ENCODE measurements around the gene NKX1-1. TPM values are rescaled to one million over a fixed set of nuclear protein-coding genes. Genes with fewer than 3 reads are reported as not detected.

NKX1-1 gene
- total RNA-seq, 1 experiment from 2014 or later = not detected

DNA sequence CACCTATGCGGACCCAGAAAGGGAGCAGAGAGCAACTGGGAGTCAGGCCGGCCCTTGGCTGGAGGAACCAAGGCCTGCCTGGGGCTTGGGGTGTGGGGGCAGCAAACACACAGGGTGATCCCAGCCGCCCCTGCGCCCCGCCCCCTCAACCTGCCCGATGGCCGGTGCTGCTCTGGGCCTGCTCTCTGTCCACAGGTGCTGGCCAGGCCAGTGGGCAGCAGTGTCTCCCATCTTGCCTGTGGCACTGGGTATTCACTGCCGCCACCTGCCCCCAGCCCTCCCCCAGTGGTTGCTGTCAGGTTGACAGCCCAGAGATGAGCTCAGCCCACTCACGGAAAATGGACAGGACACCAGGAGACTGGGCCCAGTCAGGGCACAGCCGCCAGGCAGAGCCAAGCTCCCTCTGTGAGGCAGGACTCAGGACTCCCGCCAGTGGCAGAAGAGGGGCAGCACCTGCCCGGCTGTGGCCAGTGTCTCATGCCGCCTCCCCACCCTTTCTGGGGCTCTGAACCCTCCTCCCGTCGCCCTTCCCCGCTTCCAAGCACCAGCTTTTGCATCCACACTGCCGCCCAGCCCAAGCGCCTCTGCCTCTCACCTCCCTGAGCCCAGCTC, 4.7 kb downstream of the NKX1-1 start:
- ATAC-seq (peak; percentile 32; the same call in 1 of the 2 replicates), DNase-seq (ENCODE audit: low read depth, low spot score) (no peak)
- Histone ChIP-seq H3K27ac (ENCODE audit: low read length) (no peak overlapping the region), H3K4me1 (ENCODE audit: control insufficient read depth, insufficient read depth, low read length) (no peaks in the 10 kb centered on the region), H3K36me3 (ENCODE audit: control insufficient read depth, insufficient read depth, low read length) (no peaks in the 10 kb centered on the region), H3K27me3 (ENCODE audit: control insufficient read depth, insufficient read depth, low read length) (no peaks in the 10 kb centered on the region), H3K9me3 (ENCODE audit: control insufficient read depth, insufficient read depth, low read depth, low read length) (no peaks in the 10 kb centered on the region), H3K4me3 (ENCODE audit: low read depth in 2 of 2, low read length in 2 of 2) (no peak overlapping the region)
- in situ Hi-C loops (cut with HindIII; ENCODE audit: low pct_unique_long_range_greater_than_20kb, low sequenced_read_pairs) = no loop called here
- TF ChIP-seq POLR2AphosphoS5 (IDR thresholded peaks at IDR 0.05; ENCODE audit: low read depth, low read length) (no peak), TCF7L2 (IDR thresholded peaks at IDR 0.05; ENCODE audit: low read depth, low read length) (no peak), SIN3A (IDR thresholded peaks at IDR 0.05; ENCODE audit: borderline replicate concordance, insufficient read depth, low read depth, low read length) (no peak)
- TF ChIP-seq, protein P1, sequence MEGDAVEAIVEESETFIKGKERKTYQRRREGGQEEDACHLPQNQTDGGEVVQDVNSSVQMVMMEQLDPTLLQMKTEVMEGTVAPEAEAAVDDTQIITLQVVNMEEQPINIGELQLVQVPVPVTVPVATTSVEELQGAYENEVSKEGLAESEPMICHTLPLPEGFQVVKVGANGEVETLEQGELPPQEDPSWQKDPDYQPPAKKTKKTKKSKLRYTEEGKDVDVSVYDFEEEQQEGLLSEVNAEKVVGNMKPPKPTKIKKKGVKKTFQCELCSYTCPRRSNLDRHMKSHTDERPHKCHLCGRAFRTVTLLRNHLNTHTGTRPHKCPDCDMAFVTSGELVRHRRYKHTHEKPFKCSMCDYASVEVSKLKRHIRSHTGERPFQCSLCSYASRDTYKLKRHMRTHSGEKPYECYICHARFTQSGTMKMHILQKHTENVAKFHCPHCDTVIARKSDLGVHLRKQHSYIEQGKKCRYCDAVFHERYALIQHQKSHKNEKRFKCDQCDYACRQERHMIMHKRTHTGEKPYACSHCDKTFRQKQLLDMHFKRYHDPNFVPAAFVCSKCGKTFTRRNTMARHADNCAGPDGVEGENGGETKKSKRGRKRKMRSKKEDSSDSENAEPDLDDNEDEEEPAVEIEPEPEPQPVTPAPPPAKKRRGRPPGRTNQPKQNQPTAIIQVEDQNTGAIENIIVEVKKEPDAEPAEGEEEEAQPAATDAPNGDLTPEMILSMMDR (IDR thresholded peaks at IDR 0.05) = no peak
- TF ChIP-seq, protein P2, sequence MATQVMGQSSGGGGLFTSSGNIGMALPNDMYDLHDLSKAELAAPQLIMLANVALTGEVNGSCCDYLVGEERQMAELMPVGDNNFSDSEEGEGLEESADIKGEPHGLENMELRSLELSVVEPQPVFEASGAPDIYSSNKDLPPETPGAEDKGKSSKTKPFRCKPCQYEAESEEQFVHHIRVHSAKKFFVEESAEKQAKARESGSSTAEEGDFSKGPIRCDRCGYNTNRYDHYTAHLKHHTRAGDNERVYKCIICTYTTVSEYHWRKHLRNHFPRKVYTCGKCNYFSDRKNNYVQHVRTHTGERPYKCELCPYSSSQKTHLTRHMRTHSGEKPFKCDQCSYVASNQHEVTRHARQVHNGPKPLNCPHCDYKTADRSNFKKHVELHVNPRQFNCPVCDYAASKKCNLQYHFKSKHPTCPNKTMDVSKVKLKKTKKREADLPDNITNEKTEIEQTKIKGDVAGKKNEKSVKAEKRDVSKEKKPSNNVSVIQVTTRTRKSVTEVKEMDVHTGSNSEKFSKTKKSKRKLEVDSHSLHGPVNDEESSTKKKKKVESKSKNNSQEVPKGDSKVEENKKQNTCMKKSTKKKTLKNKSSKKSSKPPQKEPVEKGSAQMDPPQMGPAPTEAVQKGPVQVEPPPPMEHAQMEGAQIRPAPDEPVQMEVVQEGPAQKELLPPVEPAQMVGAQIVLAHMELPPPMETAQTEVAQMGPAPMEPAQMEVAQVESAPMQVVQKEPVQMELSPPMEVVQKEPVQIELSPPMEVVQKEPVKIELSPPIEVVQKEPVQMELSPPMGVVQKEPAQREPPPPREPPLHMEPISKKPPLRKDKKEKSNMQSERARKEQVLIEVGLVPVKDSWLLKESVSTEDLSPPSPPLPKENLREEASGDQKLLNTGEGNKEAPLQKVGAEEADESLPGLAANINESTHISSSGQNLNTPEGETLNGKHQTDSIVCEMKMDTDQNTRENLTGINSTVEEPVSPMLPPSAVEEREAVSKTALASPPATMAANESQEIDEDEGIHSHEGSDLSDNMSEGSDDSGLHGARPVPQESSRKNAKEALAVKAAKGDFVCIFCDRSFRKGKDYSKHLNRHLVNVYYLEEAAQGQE (IDR thresholded peaks at IDR 0.05; ENCODE audit: insufficient read depth in 1 of 2, low read depth in 2 of 2, low read length in 1 of 2) = no peak
- BruUV-seq (replicated peaks) = no TSS peak
- ChIA-PET POLR2A (interaction anchor here (0.6 kb wide), 1 partner anchor 100 kb away, joined by 7 read pairs; no protein-coding TSS in a partner anchor), CTCF (interaction anchor here (0.6 kb wide), 2 partner anchors 24 to 780 kb away, joined by 3 to 4 read pairs; no protein-coding TSS in a partner anchor)
- intact Hi-C loops (cut with micrococcal nuclease; ENCODE audit: unreplicated experiment) = no loop called here

DNA sequence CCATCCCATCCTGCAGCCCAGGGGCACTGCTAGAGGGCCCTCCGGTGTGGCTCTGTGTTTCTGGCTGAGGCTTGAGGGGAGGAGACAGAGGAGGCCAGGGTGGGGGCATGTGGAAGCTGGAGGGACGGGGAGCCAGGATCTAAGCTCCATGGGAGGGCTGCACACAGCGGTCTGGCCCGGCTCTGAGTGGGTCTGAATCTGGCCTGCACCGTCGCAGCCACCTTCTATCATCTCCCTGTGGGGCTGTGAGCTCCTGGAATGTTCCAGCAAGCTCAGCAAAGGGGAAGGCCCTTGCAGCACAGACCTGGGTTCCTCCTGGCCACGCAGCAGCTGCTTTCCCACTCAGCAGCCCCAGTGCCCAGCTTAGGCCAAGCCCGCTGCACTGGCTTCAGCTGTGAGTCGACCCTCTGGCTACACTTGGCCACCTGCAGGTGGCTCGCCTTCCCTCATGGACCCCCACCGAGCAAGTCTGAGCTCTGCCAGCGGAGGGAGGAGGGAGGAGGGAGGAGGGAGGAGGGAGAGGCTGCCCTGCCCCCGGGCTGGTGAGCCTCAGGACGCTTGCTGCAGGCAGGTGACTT, 5.3 kb downstream of the NKX1-1 start:
- no peak for TF ChIP-seq POLR2AphosphoS5 (IDR thresholded peaks at IDR 0.05; ENCODE audit: low read depth, low read length)
- TF ChIP-seq SIN3A (IDR thresholded peaks at IDR 0.05; ENCODE audit: borderline replicate concordance, insufficient read depth, low read depth, low read length) = no peak
- TF ChIP-seq TCF7L2 (IDR thresholded peaks at IDR 0.05; ENCODE audit: low read depth, low read length) = no peak
- TF ChIP-seq, protein P2 (IDR thresholded peaks at IDR 0.05; ENCODE audit: insufficient read depth in 1 of 2, low read depth in 2 of 2, low read length in 1 of 2) = no peak
- TF ChIP-seq, protein P1 (IDR thresholded peaks at IDR 0.05) = no peak
- no peak for DNase-seq (ENCODE audit: low read depth, low spot score)
- ATAC-seq = peak; percentile 64
- no TSS peak for BruUV-seq (replicated peaks)
- CTCF ChIA-PET = interaction anchor here (0.6 kb wide), 1 partner anchor 779 kb away, joined by 4 read pairs; no protein-coding TSS in a partner anchor
- H3K36me3 ChIP-seq (ENCODE audit: control insufficient read depth, insufficient read depth, low read length) = no peaks in the 10 kb centered on the region
- intact Hi-C loops (cut with micrococcal nuclease; ENCODE audit: unreplicated experiment) = no loop called here
- H3K27ac ChIP-seq (ENCODE audit: low read length) = no peak overlapping the region
- POLR2A ChIA-PET = no interaction called here
- in situ Hi-C loops (cut with HindIII; ENCODE audit: low pct_unique_long_range_greater_than_20kb, low sequenced_read_pairs) = no loop called here
- H3K9me3 ChIP-seq (ENCODE audit: control insufficient read depth, insufficient read depth, low read depth, low read length) = no peaks in the 10 kb centered on the region
- H3K27me3 ChIP-seq (ENCODE audit: control insufficient read depth, insufficient read depth, low read length) = no peaks in the 10 kb centered on the region
- H3K4me1 ChIP-seq (ENCODE audit: control insufficient read depth, insufficient read depth, low read length) = no peaks in the 10 kb centered on the region
- H3K4me3 ChIP-seq (ENCODE audit: low read depth in 2 of 2, low read length in 2 of 2) = no peak overlapping the region
